Body of pancreas (tissue), 4 donors: ENCODE data around the gene CIROP. TPM values are rescaled to one million over a fixed set of nuclear protein-coding genes. Genes with fewer than 3 reads are reported as not detected.

Source experiments
- ATAC-seq: fragments of 150-250 bp; one replicate; pipeline ENCODE4 v1.9.1; 2016
- DNase-seq, 4 donors: peaks; one replicate each; pipeline ENCODE4 v3.0.0-alpha.2; 2019
- H3K27ac ChIP-seq, 4 donors: fragments of 200-600 bp; sonication (generic); 1 replicate in 3 of 4; 2 replicates in 1 of 4; pipeline versions ENCODE4 v1.5.1 to v1.6.1; 2016 to 2019; ENCODE audit warnings: mild to moderate bottlenecking in 1 of 4, mixed read lengths in 1 of 4, moderate library complexity in 1 of 4
- H3K27me3 ChIP-seq, 2 donors: fragments of 200-600 bp; sonication (generic); one replicate each; pipeline ENCODE4 v1.6.0; 2016; ENCODE audit warnings: mild to moderate bottlenecking in 1 of 2
- H3K36me3 ChIP-seq, 2 donors: fragments of 200-600 bp; sonication (generic); replicated peaks in 1 of 2; 2 replicates each; pipeline ENCODE4 v1.5.1; 2016; ENCODE audit warnings: low read depth in 2 of 2; ENCODE audit not compliant: insufficient read depth in 1 of 2
- H3K4me1 ChIP-seq: fragments of 200-600 bp; sonication (generic); one replicate; pipeline ENCODE4 v1.6.0; 2016
- H3K4me3 ChIP-seq, 2 donors: fragments of 200-600 bp; sonication (generic); 1 replicate in 1 of 2; 2 replicates in 1 of 2; pipeline ENCODE4 v1.5.1; 2016 to 2019
- H3K9me3 ChIP-seq, 3 donors: fragments of 200-600 bp; sonication (generic); 1 replicate in 2 of 3; 2 replicates in 1 of 3; pipeline ENCODE4 v1.5.1; 2016
- CTCF ChIP-seq, 7 experiments: fragments of 450-650 bp in 4 of 7; fragments of 200-600 bp in 3 of 7; sonication (generic) in 3 of 7; IDR thresholded peaks; one replicate each; pipeline ENCODE4 v1.5.1; 2016 to 2019; ENCODE audit warnings: antibody characterized with exemption in 7 of 7
- POLR2A ChIP-seq, 3 donors: fragments of 450-650 bp; IDR thresholded peaks; one replicate each; pipeline ENCODE4 v1.6.1; 2016; ENCODE audit warnings: antibody characterized with exemption in 3 of 3, mild to moderate bottlenecking in 2 of 3
- WGBS, 2 donors: methylation state at CpG; one replicate each; pipeline ENCODE4 v1.1.5; 2017; 5-methylcytosine and 5-hydroxymethylcytosine counted together
- intact Hi-C: fragments of 100-400 bp; cut with DNase I; formaldehyde crosslinking; loops from one replicate; pipeline ENCODE4 v1.15.1; 2023
- total RNA-seq, 2 donors: library from RNA; depleted of rRNA; stranded (reverse); fragments of >200 nt; gene quantifications; one replicate each; pipeline ENCODE4 v1.1.0, GENCODE V29; 2016

Gene CIROP
- total RNA-seq, 2 donors from 2014 or later: not detected

- Histone ChIP-seq H3K4me3 (no peak overlapping the region), H3K36me3 (no peaks in the 10 kb centered on the region), H3K27ac (no peak overlapping the region), H3K9me3 (no peaks in the 10 kb centered on the region), H3K4me1 (no peaks in the 10 kb centered on the region), H3K27me3 (peaks cover 0 to 7% of the 10 kb centered on the region in 2 donors)
- DNase-seq (no peak), ATAC-seq (no peak)
- intact Hi-C loops: loop anchor here (5.0 kb wide), 1 partner anchor 71 kb away; no protein-coding TSS in a partner anchor
- 58 to 72% methylated on average over 5 of the region's 5 CpGs for WGBS, 2 donors
- TF ChIP-seq CTCF (IDR thresholded peaks at IDR 0.05): no peak
- no peak for TF ChIP-seq POLR2A (IDR thresholded peaks at IDR 0.05)
Measured at GRCh38 chr14:23115918-23116317, 11.1 kb upstream of the CIROP start.

DNA sequence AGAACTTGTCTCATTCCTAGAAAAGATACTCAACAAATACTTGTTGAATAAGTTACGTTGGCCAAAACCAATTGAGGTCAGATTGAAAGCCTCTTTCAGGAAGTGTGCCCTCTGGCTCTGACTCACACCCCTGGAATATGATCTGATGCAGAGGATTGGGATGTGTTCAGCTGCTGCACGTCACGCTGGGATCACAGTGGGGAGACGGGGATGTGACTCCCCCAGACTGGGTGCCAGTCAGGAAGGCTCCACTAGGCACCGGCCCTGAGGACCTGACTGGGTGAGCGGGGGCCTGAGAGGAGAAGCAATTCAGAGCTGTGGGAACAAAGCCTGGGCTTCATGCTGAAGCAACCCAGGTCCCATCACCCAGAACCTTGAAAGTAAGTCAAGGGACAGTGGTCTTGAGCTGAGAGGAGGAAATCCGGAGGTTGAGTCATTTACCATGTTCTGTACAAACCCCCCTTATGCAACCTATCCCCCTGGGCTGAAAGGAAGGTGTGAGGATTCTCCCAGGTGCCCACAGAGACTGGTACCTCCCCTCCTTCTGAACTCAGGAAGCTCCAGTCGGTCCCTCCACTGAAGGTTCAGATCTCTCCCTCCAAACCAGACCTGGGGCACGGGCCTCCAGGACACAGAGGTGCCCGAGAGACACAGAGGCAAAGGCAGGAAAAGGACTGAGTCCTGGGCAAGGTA lies 10.4 kb upstream of the CIROP start:
- Histone ChIP-seq H3K9me3 (no peaks in the 10 kb centered on the region), H3K4me3 (no peak overlapping the region), H3K27me3 (peaks cover 0 to 7% of the 10 kb centered on the region in 2 donors), H3K27ac (no peak overlapping the region), H3K4me1 (no peaks in the 10 kb centered on the region), H3K36me3 (no peaks in the 10 kb centered on the region)
- TF ChIP-seq POLR2A (IDR thresholded peaks at IDR 0.05): no peak
- no peak for TF ChIP-seq CTCF (IDR thresholded peaks at IDR 0.05)
- DNase-seq (peak in 1 of 4 donors; percentile 29), ATAC-seq (no peak)
- 62 to 77% methylated on average over 7 to 10 of the region's 10 CpGs for WGBS, 2 donors
- intact Hi-C loops: loop anchor here (5.0 kb wide), 1 partner anchor 72 kb away; no protein-coding TSS in a partner anchor

DNA sequence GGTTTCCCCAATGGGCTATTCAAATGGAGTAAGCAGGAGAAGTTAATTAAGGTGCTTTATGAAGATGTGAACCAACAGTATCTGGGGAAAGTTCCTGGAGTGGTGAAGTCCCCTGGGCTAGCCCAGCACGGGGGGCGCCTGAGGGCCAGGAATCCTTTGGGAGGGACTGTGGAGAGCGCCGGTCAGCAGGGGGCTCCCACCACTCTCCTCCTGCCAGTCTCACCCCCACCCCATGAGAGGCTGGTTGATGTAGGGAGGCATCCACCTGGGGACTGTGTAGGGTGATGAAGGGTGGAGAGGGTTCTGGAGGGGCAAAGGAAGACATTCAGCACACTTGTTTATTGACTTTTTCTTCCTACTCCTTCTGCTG lies 9.9 kb upstream of the CIROP start:
- H3K9me3 ChIP-seq: no peaks in the 10 kb centered on the region
- no peaks in the 10 kb centered on the region for H3K36me3 ChIP-seq
- no peak overlapping the region for H3K4me3 ChIP-seq
- DNase-seq (no peak), ATAC-seq (no peak)
- peaks cover 0 to 7% of the 10 kb centered on the region in 2 donors for H3K27me3 ChIP-seq
- 44 to 63% methylated on average over 3 to 4 of the region's 4 CpGs for WGBS, 2 donors
- H3K4me1 ChIP-seq: no peaks in the 10 kb centered on the region
- TF ChIP-seq CTCF (IDR thresholded peaks at IDR 0.05): no peak
- TF ChIP-seq POLR2A (IDR thresholded peaks at IDR 0.05): no peak
- intact Hi-C loops: loop anchor here (5.0 kb wide), 1 partner anchor 73 kb away; no protein-coding TSS in a partner anchor
- H3K27ac ChIP-seq: no peak overlapping the region

DNA sequence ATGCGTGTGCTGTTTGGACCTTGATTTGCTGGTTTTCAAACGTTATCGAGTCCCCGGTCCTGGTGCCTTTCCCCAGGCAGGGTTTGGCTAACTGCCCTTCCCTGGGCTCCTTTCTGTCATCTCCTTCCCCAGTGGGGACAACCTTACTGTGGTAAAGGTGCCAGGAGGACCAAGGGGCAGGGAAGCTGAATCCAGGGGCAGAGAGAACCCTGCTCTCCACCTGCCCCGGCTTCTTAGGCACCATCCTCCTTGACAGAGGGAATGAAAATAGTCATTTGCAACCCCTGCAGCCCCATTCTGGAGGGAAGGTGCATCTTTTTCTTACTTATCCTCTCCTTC lies 9.3 kb upstream of the CIROP start:
- Histone ChIP-seq H3K4me3 (no peak overlapping the region), H3K9me3 (no peaks in the 10 kb centered on the region), H3K4me1 (no peaks in the 10 kb centered on the region), H3K36me3 (no peaks in the 10 kb centered on the region), H3K27ac (no peak overlapping the region), H3K27me3 (peaks cover 0 to 7% of the 10 kb centered on the region in 2 donors)
- DNase-seq (no peak), ATAC-seq (no peak)
- intact Hi-C loops: no loop called here
- 40 to 42% methylated on average over 5 of the region's 5 CpGs for WGBS, 2 donors
- TF ChIP-seq CTCF (IDR thresholded peaks at IDR 0.05): no peak
